ENCODE data around the gene SLC8A3. TPM values are rescaled to one million over a fixed set of nuclear protein-coding genes. Genes with fewer than 3 reads are reported as not detected.

SLC8A3 gene
- total RNA-seq, 1 donor from 2014 or later = 0.43 TPM

GRCh38 chr14:70148911-70149595 lies 39.7 kb downstream of the SLC8A3 start:
- Mint-ChIP-seq H3K36me3 (ENCODE audit: insufficient read depth) (no peaks in the 10 kb centered on the region), H3K27me3 (peaks cover 14% of the 10 kb centered on the region), H3K9me3 (ENCODE audit: low read depth) (no peaks in the 10 kb centered on the region), H3K4me1 (ENCODE audit: low read depth) (no peaks in the 10 kb centered on the region), H3K27ac (no peak overlapping the region), H3K4me3 (ENCODE audit: low read depth) (no peak overlapping the region)
- TF ChIP-seq CTCF (IDR thresholded peaks at IDR 0.05; ENCODE audit: unreplicated experiment) = no peak
- no peak for DNase-seq (ENCODE audit: low spot score, unreplicated experiment)

- H3K4me3 Mint-ChIP-seq (ENCODE audit: low read depth) = no peak overlapping the region
- H3K27ac Mint-ChIP-seq = no peak overlapping the region
- peaks cover 14% of the 10 kb centered on the region for H3K27me3 Mint-ChIP-seq
- no peaks in the 10 kb centered on the region for H3K9me3 Mint-ChIP-seq (ENCODE audit: low read depth)
- H3K4me1 Mint-ChIP-seq (ENCODE audit: low read depth) = no peaks in the 10 kb centered on the region
- no peak for DNase-seq (ENCODE audit: low spot score, unreplicated experiment)
- TF ChIP-seq CTCF (IDR thresholded peaks at IDR 0.05; ENCODE audit: unreplicated experiment) = no peak
- no peaks in the 10 kb centered on the region for H3K36me3 Mint-ChIP-seq (ENCODE audit: insufficient read depth)
These were observed 40.4 kb downstream of the SLC8A3 start for GRCh38 chr14:70148351-70148750.

GRCh38 chr14:70144046-70144445 lies 44.7 kb downstream of the SLC8A3 start:
- Mint-ChIP-seq H3K4me1 (ENCODE audit: low read depth) (peaks cover 1% of the 10 kb centered on the region), H3K4me3 (ENCODE audit: low read depth) (no peak overlapping the region), H3K27me3 (peaks cover 27% of the 10 kb centered on the region), H3K36me3 (ENCODE audit: insufficient read depth) (no peaks in the 10 kb centered on the region), H3K9me3 (ENCODE audit: low read depth) (no peaks in the 10 kb centered on the region), H3K27ac (no peak overlapping the region)
- no peak for TF ChIP-seq CTCF (IDR thresholded peaks at IDR 0.05; ENCODE audit: unreplicated experiment)
- DNase-seq (ENCODE audit: low spot score, unreplicated experiment) = no peak

- no peaks in the 10 kb centered on the region for H3K9me3 Mint-ChIP-seq (ENCODE audit: low read depth)
- peaks cover 28% of the 10 kb centered on the region for H3K27me3 Mint-ChIP-seq
- no peak overlapping the region for H3K4me3 Mint-ChIP-seq (ENCODE audit: low read depth)
- no peak for TF ChIP-seq CTCF (IDR thresholded peaks at IDR 0.05; ENCODE audit: unreplicated experiment)
- H3K4me1 Mint-ChIP-seq (ENCODE audit: low read depth) = peaks cover 1% of the 10 kb centered on the region
- H3K36me3 Mint-ChIP-seq (ENCODE audit: insufficient read depth) = no peaks in the 10 kb centered on the region
- H3K27ac Mint-ChIP-seq = no peak overlapping the region
- no peak for DNase-seq (ENCODE audit: low spot score, unreplicated experiment)
These were observed 45.4 kb downstream of the SLC8A3 start for GRCh38 chr14:70143306-70143705.

GRCh38 chr14:70140614-70141013 lies 48.1 kb downstream of the SLC8A3 start:
- H3K27ac Mint-ChIP-seq = no peak overlapping the region
- H3K36me3 Mint-ChIP-seq (ENCODE audit: insufficient read depth) = no peaks in the 10 kb centered on the region
- H3K4me1 Mint-ChIP-seq (ENCODE audit: low read depth) = peaks cover 1% of the 10 kb centered on the region
- no peak for TF ChIP-seq CTCF (IDR thresholded peaks at IDR 0.05; ENCODE audit: unreplicated experiment)
- no peaks in the 10 kb centered on the region for H3K9me3 Mint-ChIP-seq (ENCODE audit: low read depth)
- no peak for DNase-seq (ENCODE audit: low spot score, unreplicated experiment)
- H3K4me3 Mint-ChIP-seq (ENCODE audit: low read depth) = no peak overlapping the region
- H3K27me3 Mint-ChIP-seq = peaks cover 27% of the 10 kb centered on the region
